ENCODE results near the gene ROCK1.

GRCh38 chr18:21090680-21091079, 20.9 kb downstream of the ROCK1 start:
- TF ChIP-seq EZH2 (IDR thresholded peaks at IDR 0.05; ENCODE audit: insufficient read depth, poor library complexity, severe bottlenecking) (no peak), EZH2phosphoT487 (IDR thresholded peaks at IDR 0.05; ENCODE audit: insufficient read depth, low read depth) (no peak)
